HG02973 (cell line): ENCODE results near the gene C22orf39.
"Not testable (repeated sequence)": the region's sequence is repeated elsewhere in the genome, so short reads cannot be mapped to it uniquely, and the experiment has no call there.

Experiments used
- ATAC-seq: cut with Tn5 transposase; IDR thresholded peaks from one replicate; pipeline ENCODE4 v1.9.1; 2021; ENCODE audit warnings: moderate library complexity; ENCODE audit not compliant: unreplicated experiment

Gene C22orf39

DNA sequence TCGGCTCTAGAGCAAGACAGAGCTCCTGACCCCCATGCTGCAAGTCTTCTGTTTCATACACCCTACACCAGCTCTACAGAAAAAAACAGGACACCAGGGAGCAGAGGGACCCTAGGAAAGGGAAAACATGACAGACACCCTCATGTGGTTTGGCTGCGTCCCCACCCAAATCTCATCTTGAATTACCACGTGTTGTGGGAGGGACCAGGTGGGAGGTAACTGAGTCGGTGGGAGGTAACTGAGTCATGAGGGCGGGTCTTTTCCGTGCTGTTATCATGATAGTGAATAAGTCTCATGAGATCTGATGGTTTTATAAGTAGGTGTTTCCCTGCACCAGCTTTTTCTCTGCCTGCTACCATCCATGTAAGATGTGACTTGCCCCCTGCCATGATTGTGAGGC, 6.6 kb upstream of the C22orf39 start:
- no peak for ATAC-seq

GRCh38 chr22:19453718-19454117, 6.2 kb upstream of the C22orf39 start:
- ATAC-seq: no peak

DNA sequence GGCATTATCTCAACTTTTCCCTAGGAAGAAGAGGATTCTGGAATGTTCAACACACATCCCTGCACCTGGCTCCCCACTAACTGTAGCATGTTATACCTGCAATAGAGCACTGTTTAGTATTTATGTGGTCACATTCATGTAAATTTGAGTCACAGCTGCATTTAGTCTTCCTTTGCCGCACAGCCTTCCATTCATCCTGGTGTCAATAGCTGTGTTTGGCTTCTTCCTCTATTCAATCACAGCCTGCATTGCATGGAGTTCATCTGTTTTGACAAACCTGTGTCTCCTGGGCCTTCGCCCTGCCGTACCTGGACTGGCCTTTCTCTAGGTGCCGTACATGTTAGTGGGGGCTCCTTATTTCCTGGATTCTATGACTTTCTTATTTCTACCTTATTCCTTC, 4.1 kb upstream of the C22orf39 start:
- no peak for ATAC-seq

DNA sequence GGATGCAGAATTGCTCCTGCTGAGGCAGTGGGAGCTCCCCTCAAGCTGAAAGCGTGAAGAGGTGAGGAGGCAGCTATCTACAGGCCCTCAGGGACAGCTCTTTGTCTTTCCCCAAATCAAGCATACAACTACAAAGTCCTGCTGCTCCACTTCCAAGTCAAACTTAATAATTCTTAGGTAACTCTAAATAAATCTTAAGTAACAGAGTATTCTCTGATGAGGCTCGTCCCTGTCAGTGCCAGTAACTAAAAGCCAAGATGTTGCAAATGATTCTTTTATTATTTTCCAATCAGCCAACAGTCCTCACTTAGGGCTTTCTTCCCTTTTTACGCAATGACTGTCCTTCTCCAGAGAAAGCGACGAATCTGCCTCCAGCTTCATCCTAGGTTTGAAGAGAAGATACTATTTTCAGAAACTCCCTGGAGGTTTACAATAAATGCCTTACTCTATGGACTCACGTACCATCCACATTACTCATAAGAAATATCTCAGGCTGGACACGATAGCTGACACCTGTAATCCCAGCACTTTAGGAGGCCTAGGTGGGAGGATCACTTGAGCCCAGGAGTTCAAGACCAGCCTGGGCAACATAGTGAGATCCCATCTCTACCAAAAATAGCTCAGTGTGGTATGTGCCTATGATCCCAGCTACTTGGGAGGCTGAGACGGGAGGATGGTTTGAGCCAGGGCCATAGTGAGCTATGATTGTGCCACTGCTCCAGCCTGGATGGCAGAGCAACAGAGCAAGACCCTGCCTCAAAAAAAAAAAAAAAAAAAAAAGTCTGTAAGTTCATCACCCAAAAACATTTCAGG, 3.1 kb upstream of the C22orf39 start:
- no peak for ATAC-seq

- ATAC-seq: no peak
Measured at GRCh38 chr22:19449422-19449767, 1.9 kb upstream of the C22orf39 start.

DNA sequence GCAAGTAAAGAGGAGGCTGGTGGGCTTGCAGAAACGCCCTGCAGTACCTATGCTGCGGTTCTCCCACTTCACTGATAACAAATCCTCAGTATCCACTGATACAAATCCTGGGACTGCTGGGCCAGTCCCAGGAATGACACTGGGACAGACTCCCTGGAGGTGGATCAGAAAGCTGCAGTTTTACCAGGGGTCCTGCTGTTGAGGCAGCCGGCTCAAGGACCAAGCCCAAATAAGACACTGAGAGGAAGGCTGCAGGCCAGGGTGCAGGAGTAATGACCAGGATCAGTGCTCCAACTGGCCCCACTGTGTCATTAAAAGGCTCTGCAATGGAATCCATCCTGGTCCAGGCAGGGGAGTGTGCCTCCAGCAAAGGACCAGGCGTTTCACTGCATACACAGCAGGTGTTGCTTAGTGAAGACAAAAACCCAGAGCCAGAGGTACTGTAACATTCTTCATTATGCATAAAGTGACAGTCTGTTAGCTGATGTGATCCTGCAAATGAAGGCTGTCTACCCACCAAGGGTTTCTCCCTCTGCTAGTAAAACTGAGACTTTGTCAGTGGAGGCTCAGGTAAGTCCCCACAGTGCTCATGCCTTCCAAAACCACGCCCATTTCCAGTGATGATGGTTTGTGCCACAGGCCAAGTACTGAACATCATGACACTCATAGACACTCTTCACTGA, 1.4 kb upstream of the C22orf39 start:
- ATAC-seq: no peak

GRCh38 chr22:19448076-19448607, 631 bp upstream of the C22orf39 start:
- ATAC-seq: no peak

- no peak for ATAC-seq
Measured at GRCh38 chr22:19446603-19447329, 745 bp downstream of the C22orf39 start.

GRCh38 chr22:19445279-19445982, 2.1 kb downstream of the C22orf39 start:
- not testable (repeated sequence) for ATAC-seq

DNA sequence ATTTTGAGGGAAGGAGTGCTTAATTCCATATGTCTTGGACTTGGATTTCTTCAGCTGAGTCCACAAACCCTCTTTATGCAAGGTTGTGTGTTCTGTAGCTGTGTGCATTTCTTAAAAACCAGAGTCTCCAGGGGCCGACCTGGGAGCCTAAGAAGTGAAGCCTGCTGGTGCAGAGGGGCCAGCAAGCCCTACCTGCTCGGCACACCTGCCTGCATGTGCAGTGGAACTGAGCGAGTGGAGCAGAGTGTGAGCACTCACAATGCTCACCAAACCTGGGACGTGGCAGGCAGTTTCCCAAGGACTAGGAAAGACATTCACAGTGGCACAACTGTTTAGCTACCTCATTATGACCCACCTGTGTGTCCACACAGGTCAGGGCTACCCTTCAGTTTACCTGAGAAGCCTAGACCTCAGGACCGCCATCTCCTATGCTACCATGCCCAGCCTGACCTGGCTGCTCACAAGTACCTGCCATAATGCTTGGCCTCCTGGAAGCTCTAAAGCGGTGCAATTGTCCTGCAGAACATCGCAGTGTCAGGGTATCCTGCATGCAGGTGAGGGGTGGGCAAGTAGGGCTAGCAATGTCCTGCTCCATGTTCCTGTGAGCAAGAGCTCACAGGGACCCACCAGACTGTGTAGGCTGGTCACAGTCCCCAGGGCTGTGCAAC, 3.8 kb downstream of the C22orf39 start:
- no peak for ATAC-seq

DNA sequence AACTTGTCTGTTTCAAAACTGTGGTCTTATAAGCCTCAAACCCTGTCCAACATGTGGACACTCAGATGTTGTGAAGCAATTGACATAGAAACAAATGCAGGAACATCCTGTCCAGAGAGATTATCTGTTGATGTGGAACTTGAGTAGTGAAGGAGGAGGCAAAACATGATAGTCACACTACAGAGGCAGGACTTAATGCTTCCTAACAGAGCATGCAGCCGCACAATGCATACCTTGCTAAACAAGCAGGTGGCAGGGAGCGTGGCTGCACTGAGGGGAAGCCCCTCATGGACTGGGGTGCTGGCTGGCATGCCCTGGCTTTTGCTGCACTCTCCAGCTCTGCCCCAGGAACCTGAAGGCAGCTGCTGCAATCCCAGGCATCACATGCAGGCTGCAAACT, 5.3 kb downstream of the C22orf39 start:
- no peak for ATAC-seq

DNA sequence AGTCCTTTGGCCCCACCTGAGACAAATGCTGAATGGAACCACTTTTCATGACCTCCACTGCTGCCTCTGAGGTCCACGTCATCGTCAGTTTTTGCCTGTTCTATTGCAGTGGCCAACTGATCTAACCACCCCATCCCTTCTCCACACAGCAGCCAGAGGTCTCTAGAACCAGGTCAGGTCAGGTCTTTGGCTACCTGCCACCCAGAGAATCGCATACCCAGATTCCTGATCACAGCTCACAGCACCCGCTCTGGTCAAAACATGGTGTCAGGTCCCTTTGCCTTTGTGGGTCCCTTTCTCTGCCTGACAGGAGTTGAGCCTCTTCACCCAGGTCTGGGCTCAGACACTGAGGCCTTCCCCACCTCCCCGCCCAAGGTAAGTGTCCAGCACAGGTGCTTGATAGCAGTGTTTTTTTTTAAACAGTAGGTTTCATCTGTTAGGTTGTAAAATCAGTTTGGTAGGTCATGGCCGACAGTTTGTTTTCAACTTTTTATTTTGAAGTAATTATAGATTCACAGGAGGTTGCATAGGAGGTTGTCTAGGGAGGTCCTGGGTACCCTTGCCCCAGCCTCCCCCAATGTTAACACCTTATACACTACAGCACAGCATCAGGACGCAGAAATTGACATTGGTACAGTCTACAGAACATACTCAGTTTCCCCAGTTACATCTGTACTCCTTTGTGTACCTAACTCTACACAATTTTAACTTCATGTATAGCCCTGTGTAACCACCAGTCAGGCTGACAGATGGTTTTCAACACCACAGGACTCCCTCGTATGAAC, 6.9 kb downstream of the C22orf39 start:
- no peak for ATAC-seq

DNA sequence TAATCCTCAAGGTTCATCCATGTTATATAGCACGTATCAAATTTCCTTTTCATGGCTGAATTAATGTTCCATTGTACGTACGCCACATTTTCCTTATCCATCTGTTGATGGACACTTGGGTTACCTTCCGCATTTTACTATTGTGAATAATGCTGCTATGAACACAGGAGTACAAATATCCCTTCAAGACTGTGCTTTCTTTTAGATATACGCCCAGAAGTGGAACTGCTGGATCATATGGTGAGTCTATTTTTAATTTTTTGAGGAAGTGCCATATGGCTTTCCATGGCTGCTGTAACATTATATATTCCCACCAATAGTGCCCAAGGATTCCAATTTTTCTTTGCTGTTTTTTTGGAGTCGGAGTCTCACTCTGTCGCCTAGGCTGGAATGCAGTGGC, 9.2 kb downstream of the C22orf39 start:
- ATAC-seq: no peak

DNA sequence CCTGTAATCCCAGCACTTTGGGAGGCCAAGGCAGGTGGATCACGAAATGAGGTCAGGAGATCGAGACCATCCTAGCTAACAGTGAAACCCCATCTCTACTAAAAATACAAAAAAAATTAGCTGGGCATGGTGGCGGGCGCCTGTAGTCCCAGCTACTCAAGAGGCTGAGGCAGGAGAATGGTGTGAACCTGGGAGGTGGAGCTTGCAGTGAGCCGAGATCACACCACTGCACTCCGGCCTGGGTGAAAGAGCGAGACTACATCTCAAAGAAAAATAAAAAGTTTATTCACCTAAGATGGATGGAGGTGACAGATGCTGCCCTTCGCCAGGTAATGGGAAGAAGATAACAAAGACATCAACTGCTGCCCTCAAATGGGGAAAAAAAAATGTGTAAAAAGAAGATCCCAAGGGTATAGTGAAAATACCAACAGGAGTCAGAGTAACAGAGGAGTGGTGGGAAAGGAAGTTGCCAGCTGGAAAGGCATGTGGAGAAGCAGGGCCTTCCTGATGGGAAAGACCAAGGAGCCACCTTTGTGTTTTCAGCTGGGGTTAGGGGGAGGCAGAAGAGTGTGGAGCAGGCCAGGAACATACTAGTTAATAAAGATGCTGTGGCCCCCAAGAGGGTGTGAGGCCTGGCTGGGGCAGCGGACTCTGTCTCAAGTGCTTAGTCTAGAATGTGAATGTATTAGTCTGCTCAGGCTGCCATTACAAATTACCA, 10.9 kb downstream of the C22orf39 start:
- ATAC-seq: not testable (repeated sequence)

- ATAC-seq: no peak
Measured at GRCh38 chr22:19434829-19435580, 12.5 kb downstream of the C22orf39 start.

DNA sequence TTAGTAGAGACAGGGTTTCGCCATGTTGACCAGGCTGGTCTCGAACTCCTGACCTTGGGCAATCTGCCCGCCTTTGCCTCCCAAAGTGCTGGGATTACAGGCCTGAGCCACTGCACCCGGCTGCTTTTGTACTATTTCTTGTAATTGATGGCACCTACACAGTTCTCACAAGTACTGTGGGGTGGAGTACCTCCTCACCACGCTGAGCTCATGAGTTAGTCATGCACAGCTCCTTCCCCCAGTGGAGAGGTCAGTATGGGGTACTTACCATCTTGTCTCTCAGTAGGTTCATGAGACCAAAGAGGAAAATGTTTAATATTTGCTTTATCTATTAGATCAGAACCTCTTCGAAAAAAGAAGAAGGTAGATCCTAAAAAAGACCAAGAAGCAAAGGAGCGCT, 13.1 kb downstream of the C22orf39 start:
- no peak for ATAC-seq

- ATAC-seq: peak; percentile 75
Measured at GRCh38 chr22:19432133-19432851, 15.2 kb downstream of the C22orf39 start, which contains the start of gene MRPL40. TSS of gene MRPL40 (plus strand) at chr22:19432545. CDS start at chr22:19432555, 10 bp downstream.
